ENCODE measurements around the gene PFN3.
"Not testable (repeated sequence)": the region's sequence is repeated elsewhere in the genome, so short reads cannot be mapped to it uniquely, and the experiment has no call there.

PFN3 gene

GRCh38 chr5:177425801-177426565 is 25.5 kb upstream of the PFN3 start:
- peak; percentile 97 to 99 for DNase-seq (ENCODE audit: low read depth in 1 of 2, low spot score in 1 of 2)

GRCh38 chr5:177425196-177425800 is 24.8 kb upstream of the PFN3 start:
- DNase-seq (ENCODE audit: low read depth in 1 of 2, low spot score in 1 of 2): no peak

GRCh38 chr5:177423671-177424070 is 23.2 kb upstream of the PFN3 start:
- DNase-seq (ENCODE audit: low read depth in 1 of 2, low spot score in 1 of 2): no peak

GRCh38 chr5:177421062-177421798 is 20.8 kb upstream of the PFN3 start:
- DNase-seq (ENCODE audit: low read depth in 1 of 2, low spot score in 1 of 2): no peak

- not testable (repeated sequence) for DNase-seq (ENCODE audit: low read depth in 1 of 2, low spot score in 1 of 2)
Measured at GRCh38 chr5:177420472-177420871, 20.0 kb upstream of the PFN3 start.

GRCh38 chr5:177419046-177419445 is 18.6 kb upstream of the PFN3 start:
- no peak for DNase-seq (ENCODE audit: low read depth in 1 of 2, low spot score in 1 of 2)

- DNase-seq (ENCODE audit: low read depth in 1 of 2, low spot score in 1 of 2): not testable (repeated sequence)
Measured at GRCh38 chr5:177417081-177417480, 16.6 kb upstream of the PFN3 start.

GRCh38 chr5:177414481-177414880 is 14.0 kb upstream of the PFN3 start:
- DNase-seq (ENCODE audit: low read depth in 1 of 2, low spot score in 1 of 2): no peak

- no peak for DNase-seq (ENCODE audit: low read depth in 1 of 2, low spot score in 1 of 2)
Measured at GRCh38 chr5:177412603-177413233, 12.3 kb upstream of the PFN3 start.

- no peak for DNase-seq (ENCODE audit: low read depth in 1 of 2, low spot score in 1 of 2)
Measured at GRCh38 chr5:177410575-177410974, 10.1 kb upstream of the PFN3 start.

- no peak for DNase-seq (ENCODE audit: low read depth in 1 of 2, low spot score in 1 of 2)
Measured at GRCh38 chr5:177409043-177409801, 8.8 kb upstream of the PFN3 start, which contains the start of gene F12. Gene F12 (minus strand): TSS chr5:177409564. CDS start chr5:177409527, 37 bp downstream.

- no peak for DNase-seq (ENCODE audit: low read depth in 1 of 2, low spot score in 1 of 2)
Measured at GRCh38 chr5:177405805-177406204, 5.3 kb upstream of the PFN3 start.

- DNase-seq (ENCODE audit: low read depth in 1 of 2, low spot score in 1 of 2): no peak
Measured at GRCh38 chr5:177405312-177405711, 4.9 kb upstream of the PFN3 start.

GRCh38 chr5:177404641-177405179 is 4.2 kb upstream of the PFN3 start:
- DNase-seq (ENCODE audit: low read depth in 1 of 2, low spot score in 1 of 2): no peak

- DNase-seq (ENCODE audit: low read depth in 1 of 2, low spot score in 1 of 2): peak; percentile 63 to 73
Measured at GRCh38 chr5:177403792-177404640, 3.6 kb upstream of the PFN3 start.

- DNase-seq (ENCODE audit: low read depth in 1 of 2, low spot score in 1 of 2): peak in 1 of 2 donors; percentile 41
Measured at GRCh38 chr5:177403102-177403791, 2.8 kb upstream of the PFN3 start.

GRCh38 chr5:177402271-177403043 is 2.0 kb upstream of the PFN3 start:
- peak; percentile 48 to 57 for DNase-seq (ENCODE audit: low read depth in 1 of 2, low spot score in 1 of 2)

- DNase-seq (ENCODE audit: low read depth in 1 of 2, low spot score in 1 of 2): no peak
Measured at GRCh38 chr5:177397875-177398390, 2.5 kb downstream of the PFN3 start.
